Measurements from ENCODE around the gene FAAP24. TPM values are rescaled to one million over a fixed set of nuclear protein-coding genes. Genes with fewer than 3 reads are reported as not detected.
"Not testable (repeated sequence)": the region's sequence is repeated elsewhere in the genome, so short reads cannot be mapped to it uniquely, and the experiment has no call there.

FAAP24 gene
- polyA plus RNA-seq, 4 donors, result 0.67 to 3.5 (median 1.9) TPM

- FAIRE-seq, result no peak
- Histone ChIP-seq H3K27me3 (ENCODE audit: control insufficient read depth in 3 of 3, insufficient read depth in 3 of 3, low read length in 3 of 3) (no peaks in the 10 kb centered on the region), H3K4me1 (ENCODE audit: control insufficient read depth in 3 of 3, insufficient read depth in 2 of 3, low read depth in 1 of 3, low read length in 2 of 3) (no peaks in the 10 kb centered on the region), H3K4me3 (ENCODE audit: low read depth in 1 of 3, low read length in 3 of 3) (no peak overlapping the region), H3K9me3 (ENCODE audit: control insufficient read depth in 2 of 2, insufficient read depth in 1 of 2, low read depth in 1 of 2, low read length in 1 of 2) (no peaks in the 10 kb centered on the region), H3K36me3 (ENCODE audit: control insufficient read depth in 3 of 3, insufficient read depth in 2 of 3, low read depth in 1 of 3, low read length in 3 of 3) (peaks cover 6 to 56% (median 12%) of the 10 kb centered on the region in 3 donors), H3K27ac (ENCODE audit: low read depth in 1 of 3, low read length in 2 of 3) (no peak overlapping the region)
- DNase-seq, result no peak
- 61 to 85% (median 83%) methylated on average over 3 of the region's 3 CpGs for WGBS, 3 donors
Measured at GRCh38 chr19:32945260-32945659, 26.8 kb upstream of the FAAP24 start.

- WGBS, 3 donors, result 93 to 96% (median 95%) methylated on average over 9 of the region's 9 CpGs
- Histone ChIP-seq H3K4me3 (ENCODE audit: low read depth in 1 of 3, low read length in 3 of 3) (no peak overlapping the region), H3K36me3 (ENCODE audit: control insufficient read depth in 3 of 3, insufficient read depth in 2 of 3, low read depth in 1 of 3, low read length in 3 of 3) (peaks cover 0 to 25% (median 4%) of the 10 kb centered on the region in 3 donors), H3K27me3 (ENCODE audit: control insufficient read depth in 3 of 3, insufficient read depth in 3 of 3, low read length in 3 of 3) (no peaks in the 10 kb centered on the region), H3K9me3 (ENCODE audit: control insufficient read depth in 2 of 2, insufficient read depth in 1 of 2, low read depth in 1 of 2, low read length in 1 of 2) (no peaks in the 10 kb centered on the region), H3K27ac (ENCODE audit: low read depth in 1 of 3, low read length in 2 of 3) (no peak overlapping the region), H3K4me1 (ENCODE audit: control insufficient read depth in 3 of 3, insufficient read depth in 2 of 3, low read depth in 1 of 3, low read length in 2 of 3) (peaks cover 0 to 4% (median 3%) of the 10 kb centered on the region in 3 donors)
- DNase-seq, result no peak
- FAIRE-seq, result no peak
Measured at GRCh38 chr19:32966750-32967149, 5.3 kb upstream of the FAAP24 start.

- DNase-seq (no peak), FAIRE-seq (no peak)
- Histone ChIP-seq H3K4me3 (ENCODE audit: low read depth in 1 of 3, low read length in 3 of 3) (no peak overlapping the region), H3K4me1 (ENCODE audit: control insufficient read depth in 3 of 3, insufficient read depth in 2 of 3, low read depth in 1 of 3, low read length in 2 of 3) (peaks cover 0 to 4% (median 3%) of the 10 kb centered on the region in 3 donors), H3K36me3 (ENCODE audit: control insufficient read depth in 3 of 3, insufficient read depth in 2 of 3, low read depth in 1 of 3, low read length in 3 of 3) (peaks cover 0 to 22% (median 2%) of the 10 kb centered on the region in 3 donors), H3K27ac (ENCODE audit: low read depth in 1 of 3, low read length in 2 of 3) (no peak overlapping the region), H3K9me3 (ENCODE audit: control insufficient read depth in 2 of 2, insufficient read depth in 1 of 2, low read depth in 1 of 2, low read length in 1 of 2) (no peaks in the 10 kb centered on the region), H3K27me3 (ENCODE audit: control insufficient read depth in 3 of 3, insufficient read depth in 3 of 3, low read length in 3 of 3) (no peaks in the 10 kb centered on the region)
- 76 to 94% (median 89%) methylated on average over 10 of the region's 10 CpGs for WGBS, 3 donors
Measured at GRCh38 chr19:32969549-32969948, 2.5 kb upstream of the FAAP24 start.

- Histone ChIP-seq H3K4me3 (ENCODE audit: low read depth in 1 of 3, low read length in 3 of 3) (peak overlapping the region; percentile 64 to 72 (median 68)), H3K4me1 (ENCODE audit: control insufficient read depth in 3 of 3, insufficient read depth in 2 of 3, low read depth in 1 of 3, low read length in 2 of 3) (peaks cover 0 to 4% (median 3%) of the 10 kb centered on the region in 3 donors), H3K36me3 (ENCODE audit: control insufficient read depth in 3 of 3, insufficient read depth in 2 of 3, low read depth in 1 of 3, low read length in 3 of 3) (peaks cover 2 to 16% (median 2%) of the 10 kb centered on the region in 3 donors), H3K9me3 (ENCODE audit: control insufficient read depth in 2 of 2, insufficient read depth in 1 of 2, low read depth in 1 of 2, low read length in 1 of 2) (no peaks in the 10 kb centered on the region), H3K27ac (ENCODE audit: low read depth in 1 of 3, low read length in 2 of 3) (no peak overlapping the region), H3K27me3 (ENCODE audit: control insufficient read depth in 3 of 3, insufficient read depth in 3 of 3, low read length in 3 of 3) (no peaks in the 10 kb centered on the region)
- peak in 1 of 2 donors; percentile 16 for DNase-seq
- FAIRE-seq, result no peak
- 18 to 25% (median 22%) methylated on average over 21 of the region's 21 CpGs for WGBS, 3 donors
Measured at GRCh38 chr19:32971012-32971595, 938 bp upstream of the FAAP24 start.

GRCh38 chr19:32976223-32976805 lies 4.3 kb downstream of the FAAP24 start:
- Histone ChIP-seq H3K9me3 (ENCODE audit: control insufficient read depth in 2 of 2, insufficient read depth in 1 of 2, low read depth in 1 of 2, low read length in 1 of 2) (no peaks in the 10 kb centered on the region), H3K27ac (ENCODE audit: low read depth in 1 of 3, low read length in 2 of 3) (peak overlapping the region in 1 of 3 donors; percentile 8), H3K4me1 (ENCODE audit: control insufficient read depth in 3 of 3, insufficient read depth in 2 of 3, low read depth in 1 of 3, low read length in 2 of 3) (peaks cover 0 to 3% (median 0%) of the 10 kb centered on the region in 3 donors)

GRCh38 chr19:32977280-32977679 lies 5.2 kb downstream of the FAAP24 start:
- no peaks in the 10 kb centered on the region for H3K27me3 ChIP-seq (ENCODE audit: control insufficient read depth in 3 of 3, insufficient read depth in 3 of 3, low read length in 3 of 3)
- peak overlapping the region in 1 of 3 donors; percentile 79 for H3K27ac ChIP-seq (ENCODE audit: low read depth in 1 of 3, low read length in 2 of 3)
- FAIRE-seq (no peak), DNase-seq (peak; percentile 17 to 68)
- H3K36me3 ChIP-seq (ENCODE audit: control insufficient read depth in 3 of 3, insufficient read depth in 2 of 3, low read depth in 1 of 3, low read length in 3 of 3), result peaks cover 2 to 38% (median 3%) of the 10 kb centered on the region in 3 donors
- H3K4me3 ChIP-seq (ENCODE audit: low read depth in 1 of 3, low read length in 3 of 3), result no peak overlapping the region
- 16 to 34% (median 34%) methylated on average over 7 of the region's 7 CpGs for WGBS, 3 donors
- peaks cover 0 to 3% (median 0%) of the 10 kb centered on the region in 3 donors for H3K4me1 ChIP-seq (ENCODE audit: control insufficient read depth in 3 of 3, insufficient read depth in 2 of 3, low read depth in 1 of 3, low read length in 2 of 3)
- no peaks in the 10 kb centered on the region for H3K9me3 ChIP-seq (ENCODE audit: control insufficient read depth in 2 of 2, insufficient read depth in 1 of 2, low read depth in 1 of 2, low read length in 1 of 2)

More at GRCh38 chr19:32976223-32976805, 4.3 kb downstream of the FAAP24 start:
- Histone ChIP-seq H3K27me3 (ENCODE audit: control insufficient read depth in 3 of 3, insufficient read depth in 3 of 3, low read length in 3 of 3) (no peaks in the 10 kb centered on the region), H3K4me3 (ENCODE audit: low read depth in 1 of 3, low read length in 3 of 3) (no peak overlapping the region), H3K36me3 (ENCODE audit: control insufficient read depth in 3 of 3, insufficient read depth in 2 of 3, low read depth in 1 of 3, low read length in 3 of 3) (peaks cover 2 to 37% (median 3%) of the 10 kb centered on the region in 3 donors)
- 29 to 45% (median 44%) methylated on average over 14 of the region's 14 CpGs for WGBS, 3 donors
- no peak for FAIRE-seq
- DNase-seq, result peak; percentile 73 to 82

GRCh38 chr19:32977813-32978212 lies 5.8 kb downstream of the FAAP24 start:
- DNase-seq; H3K9me3 ChIP-seq (ENCODE audit: control insufficient read depth in 2 of 2, insufficient read depth in 1 of 2, low read depth in 1 of 2, low read length in 1 of 2); H3K4me1 ChIP-seq (ENCODE audit: control insufficient read depth in 3 of 3, insufficient read depth in 2 of 3, low read depth in 1 of 3, low read length in 2 of 3); H3K4me3 ChIP-seq (ENCODE audit: low read depth in 1 of 3, low read length in 3 of 3); FAIRE-seq; H3K27me3 ChIP-seq (ENCODE audit: control insufficient read depth in 3 of 3, insufficient read depth in 3 of 3, low read length in 3 of 3); H3K27ac ChIP-seq (ENCODE audit: low read depth in 1 of 3, low read length in 2 of 3): not testable (repeated sequence)
- WGBS, 3 donors, result 53 to 75% (median 72%) methylated on average over 4 of the region's 4 CpGs
- peaks cover 2 to 38% (median 3%) of the 10 kb centered on the region in 3 donors for H3K36me3 ChIP-seq (ENCODE audit: control insufficient read depth in 3 of 3, insufficient read depth in 2 of 3, low read depth in 1 of 3, low read length in 3 of 3)

- DNase-seq, result not testable (repeated sequence)
Measured at GRCh38 chr19:32979807-32980206, 7.8 kb downstream of the FAAP24 start.

More at GRCh38 chr19:32979807-32980206, 7.8 kb downstream of the FAAP24 start:
- not testable (repeated sequence) for H3K4me3 ChIP-seq (ENCODE audit: low read depth in 1 of 3, low read length in 3 of 3); H3K27ac ChIP-seq (ENCODE audit: low read depth in 1 of 3, low read length in 2 of 3); H3K27me3 ChIP-seq (ENCODE audit: control insufficient read depth in 3 of 3, insufficient read depth in 3 of 3, low read length in 3 of 3); FAIRE-seq; H3K9me3 ChIP-seq (ENCODE audit: control insufficient read depth in 2 of 2, insufficient read depth in 1 of 2, low read depth in 1 of 2, low read length in 1 of 2); H3K4me1 ChIP-seq (ENCODE audit: control insufficient read depth in 3 of 3, insufficient read depth in 2 of 3, low read depth in 1 of 3, low read length in 2 of 3)
- H3K36me3 ChIP-seq (ENCODE audit: control insufficient read depth in 3 of 3, insufficient read depth in 2 of 3, low read depth in 1 of 3, low read length in 3 of 3), result peaks cover 3 to 44% (median 4%) of the 10 kb centered on the region in 3 donors
- 85 to 92% (median 89%) methylated on average over 7 of the region's 7 CpGs for WGBS, 3 donors
